Nucleus accumbens (tissue), 56 donors: Measurements from ENCODE around the gene XG.

ENCODE experiments used
- DNase-seq, 56 donors: peaks; one replicate each; lab custom pipeline; 2025; lab: John Stamatoyannopoulos, UW

Gene XG

GRCh38 chrX:2812161-2812907 is 60.5 kb downstream of the XG start:
- peak in 18 of 56 donors; percentile 0 to 41 (median 10) for DNase-seq

GRCh38 chrX:2817036-2817435 is 65.2 kb downstream of the XG start:
- no peak for DNase-seq

- DNase-seq, result peak in 1 of 56 donors; percentile 28
These were observed 67.7 kb downstream of the XG start for GRCh38 chrX:2819345-2820135.

GRCh38 chrX:2820136-2820771 is 68.4 kb downstream of the XG start:
- DNase-seq, result no peak

GRCh38 chrX:2823795-2824386 is 72.1 kb downstream of the XG start:
- DNase-seq, result peak in 1 of 56 donors; percentile 4

GRCh38 chrX:2824886-2825285 is 73.0 kb downstream of the XG start:
- DNase-seq, result no peak

- peak in 1 of 56 donors; percentile 20 for DNase-seq
These were observed 76.6 kb downstream of the XG start, which contains the start of gene GYG2 for GRCh38 chrX:2828344-2828958. GYG2 (plus strand) TSS chrX:2828930; CDS start chrX:2830189, 1,259 bp downstream.

GRCh38 chrX:2828959-2829411 is 77.1 kb downstream of the XG start:
- no peak for DNase-seq

GRCh38 chrX:2829469-2830246 is 77.8 kb downstream of the XG start:
- DNase-seq, result no peak

- DNase-seq, result no peak
These were observed 79.8 kb downstream of the XG start for GRCh38 chrX:2831471-2832228.

GRCh38 chrX:2837961-2838360 is 86.1 kb downstream of the XG start:
- DNase-seq, result no peak

GRCh38 chrX:2840961-2841360 is 89.1 kb downstream of the XG start:
- no peak for DNase-seq

GRCh38 chrX:2841537-2841936 is 89.7 kb downstream of the XG start:
- DNase-seq, result peak in 2 of 56 donors; percentile 1 to 14

GRCh38 chrX:2846992-2847391 is 95.2 kb downstream of the XG start:
- DNase-seq, result no peak

- no peak for DNase-seq
These were observed 97.0 kb downstream of the XG start for GRCh38 chrX:2848871-2849301.

- no peak for DNase-seq
These were observed 103.1 kb downstream of the XG start for GRCh38 chrX:2854918-2855317.

GRCh38 chrX:2855761-2856160 is 103.9 kb downstream of the XG start:
- no peak for DNase-seq

- no peak for DNase-seq
These were observed 105.7 kb downstream of the XG start for GRCh38 chrX:2857566-2857965.
